Mesendoderm (in vitro differentiated cells): ENCODE results near the gene TFPI. TPM values are rescaled to one million over a fixed set of nuclear protein-coding genes. Genes with fewer than 3 reads are reported as not detected.

ENCODE experiments used
- DNase-seq: peaks from one replicate; pipeline ENCODE4 v3.0.0; 2013
- H2AK5ac ChIP-seq: 2 replicates; pipeline ENCODE4 v1.6.1; 2013; ENCODE audit warnings: low read length, inconsistent platforms
- H2BK120ac ChIP-seq: 2 replicates; pipeline ENCODE4 v1.6.1; 2013; ENCODE audit warnings: low read depth, mild to moderate bottlenecking, low read length, moderate library complexity, mixed read lengths
- H2BK15ac ChIP-seq: replicated peaks from 2 replicates; pipeline ENCODE4 v1.6.1; 2013; ENCODE audit warnings: low read depth, mild to moderate bottlenecking, moderate library complexity
- H2BK5ac ChIP-seq: 2 replicates; pipeline ENCODE4 v1.6.1; 2013; ENCODE audit warnings: low read length, inconsistent platforms
- H3K18ac ChIP-seq: 2 replicates; pipeline ENCODE4 v1.6.1; 2013; ENCODE audit warnings: mild to moderate bottlenecking, low read length, mixed read lengths
- H3K23ac ChIP-seq: one replicate; pipeline ENCODE4 v1.6.1; 2013; ENCODE audit warnings: low read length
- H3K27ac ChIP-seq: 2 replicates; pipeline ENCODE4 v1.5.1; 2013; ENCODE audit warnings: low read depth, mild to moderate bottlenecking, inconsistent platforms, low read length, moderate library complexity
- H3K27me3 ChIP-seq: 2 replicates; pipeline ENCODE4 v1.6.1; 2013; ENCODE audit warnings: low read length, control low read depth, mild to moderate bottlenecking, inconsistent platforms; ENCODE audit not compliant: insufficient read depth, poor library complexity
- H3K36me3 ChIP-seq: 2 replicates; pipeline ENCODE4 v1.6.1; 2013; ENCODE audit warnings: low read length, inconsistent platforms; ENCODE audit not compliant: control insufficient read depth, insufficient read depth
- H3K4ac ChIP-seq: one replicate; pipeline ENCODE4 v1.6.1; 2013; ENCODE audit warnings: low read depth, mild to moderate bottlenecking, low read length, moderate library complexity
- H3K4me1 ChIP-seq: 2 replicates; pipeline ENCODE4 v1.6.1; 2013; ENCODE audit warnings: low read depth, low read length, inconsistent platforms; ENCODE audit not compliant: control insufficient read depth
- H3K4me2 ChIP-seq: 2 replicates; pipeline ENCODE4 v1.6.1; 2013; ENCODE audit warnings: low read length
- H3K4me3 ChIP-seq: 2 replicates; pipeline ENCODE4 v1.5.1; 2013; ENCODE audit warnings: mild to moderate bottlenecking, low read length
- H3K56ac ChIP-seq: one replicate; pipeline ENCODE4 v1.6.1; 2013; ENCODE audit warnings: low read length
- H3K79me1 ChIP-seq: 2 replicates; pipeline ENCODE4 v1.6.1; 2013; ENCODE audit warnings: low read length, inconsistent platforms
- H3K79me2 ChIP-seq: 2 replicates; pipeline ENCODE4 v1.6.1; 2013; ENCODE audit warnings: mild to moderate bottlenecking, low read length; ENCODE audit not compliant: control insufficient read depth, insufficient read depth
- H3K9ac ChIP-seq: 2 replicates; pipeline ENCODE4 v1.6.1; 2013; ENCODE audit warnings: low read length, inconsistent platforms
- H4K5ac ChIP-seq: one replicate; pipeline ENCODE4 v1.6.1; 2013; ENCODE audit warnings: low read length
- H4K8ac ChIP-seq: one replicate; pipeline ENCODE4 v1.6.1; 2013; ENCODE audit warnings: low read depth, mild to moderate bottlenecking, control low read depth, low read length, moderate library complexity
- WGBS: extraction: QIAGEN DNeasy Blood & Tissue Kit; methylation state at CpG from one replicate; pipeline ENCODE4 v1.1.7; 2013; ENCODE audit warnings: low lambda C conversion rate, missing lambda C conversion rate; ENCODE audit not compliant: insufficient coverage; ENCODE audit errors: extremely low coverage; 5-methylcytosine and 5-hydroxymethylcytosine counted together
- polyA plus RNA-seq, 2 experiments: library from polyadenylated mRNA; stranded (reverse); fragments of 200-250 nt; gene quantifications; one replicate each; pipeline ENCODE4 v1.2.3, GENCODE V29; 2013

Gene TFPI
- polyA plus RNA-seq (2013, experiment 1 of 2): 7.2 TPM
- 7.3 TPM for polyA plus RNA-seq (2013, experiment 2 of 2)

DNA sequence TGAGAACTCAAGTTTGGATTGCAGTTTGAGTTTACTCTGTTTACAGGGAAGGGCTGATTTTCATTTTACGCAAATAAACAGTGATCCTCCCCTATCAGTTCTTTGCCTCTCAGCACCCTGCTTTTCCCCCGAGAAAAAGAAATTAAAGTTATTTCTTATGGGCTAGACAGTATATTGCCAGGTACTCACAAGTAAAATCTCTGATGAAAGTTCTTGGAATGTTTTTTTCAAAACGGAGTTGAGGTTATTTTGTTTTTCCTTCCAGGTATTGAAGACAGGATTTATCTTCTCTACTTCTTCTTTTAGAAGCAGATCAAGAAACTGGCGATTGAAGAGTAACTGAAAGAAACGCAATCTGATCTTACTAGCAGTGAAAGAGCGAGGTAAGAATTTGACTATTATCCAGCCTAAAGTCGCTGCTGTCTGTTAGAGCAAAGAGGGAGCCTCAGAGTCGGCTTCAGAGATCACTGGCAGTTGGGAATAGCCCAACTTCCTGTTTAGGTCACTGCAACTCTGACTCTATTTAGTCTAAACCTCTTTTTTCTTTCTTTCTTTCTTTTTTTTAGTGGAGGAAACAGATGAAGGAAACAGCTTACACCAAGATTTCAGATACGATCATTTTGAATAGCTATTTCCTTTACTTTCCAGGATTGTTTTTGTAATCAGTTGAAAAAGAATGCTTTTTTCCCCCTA lies at the start of gene TFPI:
Gene TFPI, minus strand, starts transcription at position 425 of the 693 bp plus-strand sequence. CDS start 50,667 bp downstream, outside the sequence.
- Histone ChIP-seq H3K27me3 (no peaks in the 10 kb centered on the region), H3K4me1 (no peaks in the 10 kb centered on the region), H3K27ac (no peak within 1 kb of the TSS), H4K5ac (no peak within 1 kb of the TSS), H3K4me3 (no peak within 1 kb of the TSS), H4K8ac (no peak within 1 kb of the TSS), H3K4ac (no peak within 1 kb of the TSS), H2BK15ac (no peak within 1 kb of the TSS), H2BK5ac (no peak within 1 kb of the TSS), H3K79me1 (no peaks in the 10 kb centered on the region), H3K79me2 (no peaks in the 10 kb centered on the region), H3K36me3 (no peaks in the 10 kb centered on the region), H3K18ac (peak within 1 kb of the TSS; percentile 28), H3K56ac (no peak within 1 kb of the TSS), H2AK5ac (no peak within 1 kb of the TSS), H2BK120ac (peak within 1 kb of the TSS; percentile 82), H3K4me2 (no peak within 1 kb of the TSS), H3K23ac (no peak within 1 kb of the TSS), H3K9ac (no peak within 1 kb of the TSS)
- DNase-seq: peak; percentile 66
- no CpG with 5 or more reads among the region's 9 CpGs for WGBS

DNA sequence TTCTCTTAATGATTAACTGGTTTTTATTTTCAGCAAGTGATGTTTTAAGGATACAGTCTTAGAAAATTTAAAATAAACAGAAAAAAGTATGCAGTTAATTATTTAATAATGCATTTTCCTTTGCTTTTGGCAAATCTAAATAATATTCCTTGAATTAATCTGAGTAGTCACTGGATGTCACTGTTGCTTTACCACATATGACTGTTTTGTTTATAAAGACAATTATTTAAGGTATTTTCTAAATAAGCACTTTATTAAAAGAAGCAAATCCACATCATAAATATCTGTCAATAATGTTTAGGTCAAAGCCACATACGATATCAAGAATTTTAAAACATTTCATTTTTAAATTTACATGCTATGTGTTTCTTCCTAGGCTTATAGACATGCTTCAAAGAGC lies 40.6 kb upstream of the TFPI start:
- H2BK5ac ChIP-seq: no peak overlapping the region
- H3K27me3 ChIP-seq: no peaks in the 10 kb centered on the region
- no peak overlapping the region for H3K23ac ChIP-seq
- H4K8ac ChIP-seq: no peak overlapping the region
- H3K27ac ChIP-seq: no peak overlapping the region
- H3K79me1 ChIP-seq: no peaks in the 10 kb centered on the region
- WGBS: no CpG with 5 or more reads among the region's 1 CpG
- DNase-seq: no peak
- H3K56ac ChIP-seq: no peak overlapping the region
- no peak overlapping the region for H2BK15ac ChIP-seq
- H3K79me2 ChIP-seq: no peaks in the 10 kb centered on the region
- no peaks in the 10 kb centered on the region for H3K36me3 ChIP-seq
- H4K5ac ChIP-seq: no peak overlapping the region
- no peaks in the 10 kb centered on the region for H3K4me1 ChIP-seq
- no peak overlapping the region for H3K4ac ChIP-seq
- no peak overlapping the region for H3K4me2 ChIP-seq
- no peak overlapping the region for H3K18ac ChIP-seq
- H2AK5ac ChIP-seq: no peak overlapping the region
- H3K9ac ChIP-seq: no peak overlapping the region
- H2BK120ac ChIP-seq: no peak overlapping the region
- H3K4me3 ChIP-seq: no peak overlapping the region

DNA sequence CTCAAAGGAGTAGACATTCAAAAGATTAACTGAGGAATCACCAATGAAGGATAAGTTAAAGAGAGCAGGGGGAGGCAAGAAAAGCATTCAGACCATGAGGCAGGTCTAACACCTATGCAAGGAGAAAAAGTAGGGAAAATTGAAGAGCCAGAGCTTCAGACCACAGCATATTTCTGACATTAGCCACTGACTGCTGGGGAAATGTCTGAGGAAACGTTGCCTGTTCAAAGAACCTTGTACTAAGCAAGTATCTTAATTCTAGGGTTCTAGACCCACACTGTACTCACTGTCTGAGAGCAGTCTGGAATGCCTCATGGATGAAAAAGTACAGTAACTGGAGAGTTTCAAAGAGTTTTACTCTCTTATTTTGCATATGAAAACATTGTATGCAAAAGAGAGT lies 39.5 kb upstream of the TFPI start:
- H3K23ac ChIP-seq: no peak overlapping the region
- H3K4me2 ChIP-seq: no peak overlapping the region
- H2AK5ac ChIP-seq: no peak overlapping the region
- no peaks in the 10 kb centered on the region for H3K27me3 ChIP-seq
- WGBS: no CpG with 5 or more reads among the region's 1 CpG
- H2BK15ac ChIP-seq: no peak overlapping the region
- no peak overlapping the region for H3K27ac ChIP-seq
- no peak overlapping the region for H2BK5ac ChIP-seq
- no peak overlapping the region for H3K9ac ChIP-seq
- no peak overlapping the region for H3K18ac ChIP-seq
- H3K4me1 ChIP-seq: no peaks in the 10 kb centered on the region
- no peaks in the 10 kb centered on the region for H3K36me3 ChIP-seq
- no peak overlapping the region for H4K5ac ChIP-seq
- no peak overlapping the region for H4K8ac ChIP-seq
- no peak overlapping the region for H3K4ac ChIP-seq
- DNase-seq: no peak
- no peak overlapping the region for H2BK120ac ChIP-seq
- no peak overlapping the region for H3K4me3 ChIP-seq
- no peaks in the 10 kb centered on the region for H3K79me1 ChIP-seq
- H3K56ac ChIP-seq: no peak overlapping the region
- no peaks in the 10 kb centered on the region for H3K79me2 ChIP-seq

DNA sequence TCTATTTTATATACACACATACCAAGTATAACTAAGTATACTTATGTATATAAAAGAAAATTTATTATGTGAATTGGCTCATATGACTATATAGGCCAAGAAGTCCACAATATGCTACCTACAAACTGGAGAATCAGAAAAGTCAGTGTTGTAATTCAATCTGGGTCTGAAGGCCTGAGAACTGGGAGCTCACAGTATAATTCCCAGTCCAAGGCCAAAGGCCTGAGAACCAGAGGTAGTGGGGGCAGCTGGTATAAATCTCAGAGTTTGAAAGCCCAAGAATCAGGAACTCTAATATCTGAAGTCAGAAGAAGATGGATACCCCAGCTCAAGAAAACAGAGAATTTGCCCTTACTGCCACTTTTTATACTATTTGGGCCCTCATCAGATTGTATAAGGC lies 38.9 kb upstream of the TFPI start:
- Histone ChIP-seq H3K4ac (no peak overlapping the region), H3K27me3 (no peaks in the 10 kb centered on the region), H3K56ac (no peak overlapping the region), H3K18ac (no peak overlapping the region), H2AK5ac (no peak overlapping the region), H3K4me1 (no peaks in the 10 kb centered on the region), H2BK120ac (no peak overlapping the region), H3K36me3 (no peaks in the 10 kb centered on the region), H3K79me1 (no peaks in the 10 kb centered on the region), H3K4me2 (no peak overlapping the region), H2BK5ac (no peak overlapping the region), H3K79me2 (no peaks in the 10 kb centered on the region), H3K23ac (no peak overlapping the region), H3K4me3 (no peak overlapping the region), H4K8ac (no peak overlapping the region), H2BK15ac (no peak overlapping the region), H3K9ac (no peak overlapping the region), H4K5ac (no peak overlapping the region), H3K27ac (no peak overlapping the region)
- DNase-seq: no peak

DNA sequence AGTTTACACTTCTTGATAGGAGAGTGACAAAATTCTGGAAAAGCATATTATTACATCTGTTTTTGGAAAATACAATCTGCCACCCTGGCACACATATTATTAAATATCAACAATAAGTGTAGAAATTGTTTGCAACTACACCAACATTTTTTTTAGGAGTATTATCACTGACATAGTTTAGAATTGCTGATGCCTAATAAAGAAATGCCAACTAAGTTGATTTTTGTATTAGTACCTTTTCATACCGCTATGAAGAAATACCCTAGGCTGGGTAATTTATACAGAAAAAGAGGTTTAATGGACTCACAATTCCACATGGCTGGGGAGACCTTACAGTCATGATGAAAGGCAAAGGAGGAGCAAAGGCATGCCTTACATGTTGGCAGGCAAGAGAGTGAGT lies 35.9 kb upstream of the TFPI start:
- Histone ChIP-seq H3K79me1 (no peaks in the 10 kb centered on the region), H3K27ac (no peak overlapping the region), H3K4me2 (no peak overlapping the region), H3K36me3 (no peaks in the 10 kb centered on the region), H3K27me3 (no peaks in the 10 kb centered on the region), H3K4me3 (no peak overlapping the region), H3K56ac (no peak overlapping the region), H3K79me2 (no peaks in the 10 kb centered on the region), H3K9ac (no peak overlapping the region), H2AK5ac (no peak overlapping the region), H3K4me1 (no peaks in the 10 kb centered on the region), H3K4ac (no peak overlapping the region), H3K18ac (no peak overlapping the region), H4K5ac (no peak overlapping the region), H2BK120ac (no peak overlapping the region), H2BK15ac (no peak overlapping the region), H2BK5ac (no peak overlapping the region), H3K23ac (no peak overlapping the region), H4K8ac (no peak overlapping the region)
- WGBS: no CpG with 5 or more reads among the region's 1 CpG
- DNase-seq: no peak

DNA sequence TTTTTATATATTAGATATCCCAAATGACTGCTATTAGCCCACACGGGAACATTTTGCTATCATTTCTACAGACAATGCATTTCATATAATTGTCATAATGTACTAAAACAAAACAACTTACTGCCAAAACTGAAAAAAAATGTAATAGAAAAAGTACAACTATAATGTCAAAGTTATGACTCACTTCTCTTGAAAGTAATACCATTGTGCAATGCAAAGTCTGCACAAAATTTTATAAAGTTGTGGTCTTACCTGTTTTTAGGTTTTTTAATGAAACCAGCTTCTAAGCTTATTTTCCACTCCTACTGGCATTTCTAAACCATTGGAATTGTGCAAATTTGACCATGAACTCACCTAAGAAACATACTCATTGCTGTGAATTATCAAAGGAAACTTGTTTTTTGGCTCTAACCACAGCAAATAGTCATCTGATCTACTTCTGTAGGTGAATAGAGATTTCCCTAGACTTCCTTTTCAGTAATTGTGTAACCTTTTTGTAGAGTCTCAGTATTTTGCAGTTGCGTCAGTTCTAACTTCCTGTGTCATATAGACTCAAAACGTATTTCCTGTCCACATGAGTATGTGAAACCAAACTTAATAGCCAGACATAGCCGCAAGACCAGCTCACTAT lies 31.9 kb upstream of the TFPI start:
- Histone ChIP-seq H3K23ac (no peak overlapping the region), H3K56ac (no peak overlapping the region), H2BK5ac (no peak overlapping the region), H2AK5ac (no peak overlapping the region), H3K4me2 (no peak overlapping the region), H3K4me3 (no peak overlapping the region), H3K18ac (no peak overlapping the region), H3K4me1 (no peaks in the 10 kb centered on the region), H3K27me3 (no peaks in the 10 kb centered on the region), H2BK120ac (no peak overlapping the region), H3K9ac (no peak overlapping the region), H3K79me2 (no peaks in the 10 kb centered on the region), H3K4ac (no peak overlapping the region), H3K27ac (no peak overlapping the region), H4K5ac (no peak overlapping the region), H3K79me1 (no peaks in the 10 kb centered on the region), H2BK15ac (no peak overlapping the region), H3K36me3 (no peaks in the 10 kb centered on the region), H4K8ac (no peak overlapping the region)
- no peak for DNase-seq
- WGBS: no CpG with 5 or more reads among the region's 4 CpGs
